DMS79 (cell line): ENCODE measurements around the gene RLBP1.

Source experiments
- DNase-seq: peaks from one replicate; lab custom pipeline; 2025; lab: John Stamatoyannopoulos, UW

Gene RLBP1

DNA sequence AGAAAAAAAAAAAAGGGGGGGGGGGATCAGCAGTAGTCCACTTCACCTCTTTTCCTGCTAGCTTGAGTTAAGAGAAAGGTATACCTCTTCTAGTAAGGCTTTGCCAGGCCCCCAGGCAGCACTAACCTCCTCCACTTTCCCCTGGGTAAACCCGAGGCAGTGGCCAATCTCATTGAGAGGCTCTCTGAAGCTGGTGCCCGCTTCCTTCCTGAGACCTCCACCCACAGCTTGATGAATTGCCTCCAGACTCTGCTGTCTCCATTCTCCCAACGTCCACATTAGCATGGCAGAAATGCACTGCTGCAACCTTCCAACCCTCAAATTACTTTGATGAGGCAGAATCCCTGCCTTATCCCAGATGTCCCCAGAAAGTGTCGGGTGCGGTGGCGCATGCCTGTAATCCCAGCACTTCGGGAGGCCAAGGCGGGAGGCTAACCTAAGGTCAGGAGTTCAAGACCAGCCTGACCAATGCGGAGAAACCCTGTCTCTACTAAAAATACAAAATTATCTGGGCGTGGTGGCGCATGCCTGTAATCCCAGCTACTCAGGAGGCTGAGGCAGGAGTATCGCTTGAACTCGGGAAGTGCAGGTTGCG, 15.3 kb downstream of the RLBP1 start:
- DNase-seq, result no peak

DNA sequence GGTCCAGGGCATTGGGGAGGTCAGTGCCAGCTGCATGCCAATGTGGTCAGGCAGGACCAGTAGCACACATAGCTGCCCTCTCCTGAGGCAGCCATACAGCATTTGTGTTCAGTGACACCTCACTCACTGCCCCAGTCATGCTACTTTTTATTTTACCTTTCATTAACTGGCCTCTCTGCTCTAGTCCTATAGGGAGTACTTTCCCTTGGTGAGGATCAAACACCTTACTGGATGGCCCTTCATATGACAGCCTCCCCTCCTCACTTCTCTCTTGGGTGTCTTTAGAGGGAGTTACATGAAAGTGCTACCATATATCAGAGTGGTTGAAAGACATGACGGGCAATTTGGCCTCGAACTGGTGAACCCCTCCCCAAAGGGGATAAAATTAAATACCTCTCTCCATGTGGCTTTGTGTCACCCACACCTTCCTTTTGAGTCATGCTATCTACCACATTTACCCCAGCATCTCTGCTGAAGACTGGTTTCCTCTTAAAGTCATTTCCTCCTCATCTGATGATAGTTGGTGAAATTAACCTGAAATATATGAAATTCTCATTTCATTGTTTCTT, 17.6 kb downstream of the RLBP1 start:
- no peak for DNase-seq

DNA sequence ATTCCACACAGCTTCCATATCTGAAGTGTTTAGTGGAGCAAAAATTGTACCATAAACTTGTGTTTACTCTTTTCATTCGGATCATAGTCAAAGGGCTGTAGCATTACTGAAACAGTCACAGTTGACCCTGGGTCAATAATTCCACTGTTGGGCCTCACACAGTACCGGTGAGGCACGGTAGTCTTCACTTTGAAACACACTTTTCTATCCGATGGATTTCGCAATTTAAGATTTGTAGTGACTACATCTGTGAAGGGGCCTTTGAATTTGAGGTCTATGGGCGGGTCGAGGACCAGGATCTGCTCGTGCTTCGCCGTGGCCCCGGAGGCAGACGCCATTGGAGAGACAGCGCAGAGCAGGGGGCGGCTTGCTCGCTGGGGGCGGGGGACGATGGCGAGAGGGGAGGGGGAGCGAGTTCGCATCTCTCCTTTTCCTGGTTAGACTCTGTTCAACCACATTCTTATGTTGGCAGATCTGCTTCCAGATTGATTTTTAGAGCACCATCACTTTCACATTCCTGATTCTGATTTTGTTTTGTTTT, 19.8 kb downstream of the RLBP1 start:
- no peak for DNase-seq

DNA sequence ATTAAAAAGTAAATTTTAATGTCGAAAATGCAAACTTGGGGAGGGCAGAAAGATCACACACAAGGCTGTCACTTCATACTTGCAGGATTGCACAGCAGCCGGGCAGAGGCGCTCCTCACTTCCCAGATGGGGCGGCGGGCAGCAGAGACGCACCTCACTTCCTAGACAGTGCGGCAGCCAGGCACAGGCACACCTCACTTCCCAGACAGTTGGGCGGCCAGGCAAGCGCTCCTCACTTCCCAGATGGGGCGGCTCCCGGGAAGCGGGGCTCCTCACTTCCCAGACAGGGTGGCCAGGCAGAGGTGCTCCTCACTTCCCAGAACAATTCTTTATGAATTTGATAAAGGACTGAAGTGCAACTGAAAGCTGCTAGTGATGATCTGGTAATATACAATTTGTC, 21.2 kb downstream of the RLBP1 start:
- no peak for DNase-seq

DNA sequence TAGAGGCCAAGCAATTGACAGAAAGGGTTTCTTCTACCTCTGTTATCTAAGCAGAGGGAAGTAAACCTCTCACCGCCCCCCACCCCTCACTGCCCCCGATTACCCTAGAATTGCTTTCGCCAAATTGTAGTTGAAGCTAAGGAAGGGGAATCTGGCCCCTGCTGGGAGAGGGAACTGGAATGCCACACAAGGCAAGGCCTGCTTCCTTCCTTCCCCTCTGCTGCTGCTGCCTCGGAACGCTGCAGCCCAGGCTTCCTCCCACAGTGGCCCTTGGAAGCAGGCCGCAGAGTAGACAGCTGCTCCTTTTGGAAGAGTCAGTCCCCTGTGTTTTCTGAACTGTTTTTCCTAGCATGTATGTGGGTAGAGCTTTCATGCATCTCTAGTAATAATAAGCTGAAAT, 21.6 kb downstream of the RLBP1 start:
- DNase-seq, result no peak

DNA sequence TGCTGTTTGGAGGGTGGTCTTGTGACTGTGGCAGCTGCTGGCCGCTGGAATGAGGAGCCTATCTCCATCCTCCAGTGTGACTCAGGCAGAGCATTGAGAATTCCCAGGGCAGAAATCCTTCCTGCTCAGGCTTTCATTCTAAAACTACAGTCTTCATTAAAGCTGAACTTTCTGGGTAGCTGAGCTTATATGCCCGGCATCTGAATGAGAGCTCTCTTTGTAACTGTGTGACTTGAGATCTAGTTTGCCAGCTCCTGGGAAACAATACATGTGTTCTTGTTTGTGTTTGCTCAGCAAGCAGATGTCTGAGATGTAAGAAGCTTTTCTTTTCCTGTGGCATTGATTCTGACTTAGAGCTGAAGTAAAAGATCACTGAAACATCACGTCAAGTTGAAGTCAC, 22.4 kb downstream of the RLBP1 start:
- DNase-seq, result no peak

DNA sequence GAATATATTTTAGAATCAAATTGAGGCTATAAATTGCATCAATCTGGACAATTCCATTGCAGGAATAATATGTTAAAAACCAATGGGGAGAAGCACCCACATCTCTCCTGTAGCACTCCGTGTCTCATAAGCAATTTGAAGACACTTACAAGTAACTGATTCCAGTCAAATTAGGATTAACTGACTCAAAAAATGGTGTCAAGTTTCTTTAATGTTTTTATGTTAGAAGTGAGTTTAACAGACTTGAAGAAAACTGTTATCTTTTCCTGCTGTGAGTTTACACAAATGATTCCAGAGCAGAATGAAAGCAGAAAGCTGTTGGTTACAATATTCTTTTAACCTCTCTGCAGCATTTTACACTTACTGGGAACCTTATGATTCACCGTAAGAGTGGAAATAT, 23.2 kb downstream of the RLBP1 start:
- no peak for DNase-seq

DNA sequence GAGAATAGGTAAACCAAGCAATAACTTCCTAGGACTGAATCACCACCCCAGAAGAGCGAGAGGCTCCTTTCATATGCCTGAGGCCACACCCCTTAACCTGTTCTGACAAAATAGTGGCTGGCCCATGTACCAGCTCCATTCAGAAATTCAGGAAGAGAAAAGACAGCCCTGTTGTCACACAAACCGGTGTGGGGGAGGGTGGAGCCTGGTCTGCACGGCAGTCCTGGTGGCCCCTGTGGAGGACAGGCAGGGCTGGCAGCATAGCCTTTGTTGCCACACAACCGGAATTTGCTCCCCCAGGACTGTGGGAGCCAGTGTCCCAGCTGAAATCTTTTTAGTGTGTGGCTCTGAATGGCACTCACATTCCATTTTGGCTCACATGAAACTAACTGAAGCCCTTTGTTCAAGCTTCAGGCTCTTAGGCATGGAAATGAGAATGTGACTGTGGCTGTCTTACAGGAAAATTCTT, 23.8 kb downstream of the RLBP1 start:
- peak; percentile 39 for DNase-seq

DNA sequence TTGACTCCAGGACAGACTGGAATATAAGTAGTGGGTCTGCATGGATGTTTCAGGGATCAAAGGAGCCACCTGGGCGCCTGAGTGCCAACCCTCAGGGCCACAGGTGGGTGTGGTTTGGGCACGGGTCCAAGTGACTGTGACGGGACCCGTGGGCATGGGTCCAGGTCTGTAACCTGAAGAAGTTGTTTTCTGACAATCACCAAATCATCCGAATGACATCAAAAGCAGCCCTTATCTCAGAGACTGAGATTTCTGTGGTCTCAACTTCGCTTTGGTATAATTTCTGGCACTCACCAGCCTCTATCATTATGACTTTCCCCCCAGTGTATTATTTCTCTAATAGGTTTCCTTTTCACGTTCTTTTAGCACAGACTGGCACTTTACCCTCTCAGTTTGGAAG, 24.4 kb downstream of the RLBP1 start:
- peak; percentile 43 for DNase-seq

DNA sequence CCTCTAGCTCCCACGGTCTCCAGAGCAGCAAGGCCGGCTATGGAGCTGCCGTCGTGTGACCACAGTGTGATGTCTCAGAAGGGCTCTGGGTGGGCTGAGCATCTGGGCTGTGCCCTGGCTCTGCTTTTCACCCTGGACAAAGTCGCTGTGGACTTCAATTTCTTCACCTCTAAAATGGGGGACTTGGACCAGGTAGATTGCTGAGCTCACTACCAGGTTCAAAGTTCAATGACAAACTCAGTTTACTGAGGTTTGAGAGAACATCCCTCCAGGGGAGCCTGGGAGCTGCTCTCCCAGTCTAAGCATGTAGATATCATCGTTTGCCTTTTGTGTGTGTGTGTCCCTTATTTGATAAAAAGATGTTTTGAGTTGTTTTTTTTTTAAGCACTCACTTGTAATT, 25.1 kb downstream of the RLBP1 start:
- DNase-seq, result no peak

DNA sequence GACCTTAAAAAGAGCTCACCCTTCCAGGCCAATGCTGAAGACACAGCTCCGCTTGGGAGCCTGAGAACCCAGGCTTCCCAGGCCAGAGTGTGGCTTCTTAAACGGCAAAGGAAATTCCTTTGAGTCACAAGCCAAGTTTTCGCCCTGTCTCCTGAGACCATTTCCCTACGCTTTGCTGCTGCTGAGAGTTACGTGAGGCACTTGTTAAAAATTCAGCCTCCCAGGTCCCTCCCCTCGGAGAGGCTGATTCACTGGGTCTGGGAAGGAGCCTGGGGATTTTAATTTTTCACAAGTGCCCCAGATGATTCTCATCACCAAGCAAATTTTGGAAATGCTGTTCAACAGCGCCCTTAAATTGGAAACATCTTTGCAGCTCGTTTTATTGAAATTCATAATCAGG, 25.5 kb downstream of the RLBP1 start:
- no peak for DNase-seq

DNA sequence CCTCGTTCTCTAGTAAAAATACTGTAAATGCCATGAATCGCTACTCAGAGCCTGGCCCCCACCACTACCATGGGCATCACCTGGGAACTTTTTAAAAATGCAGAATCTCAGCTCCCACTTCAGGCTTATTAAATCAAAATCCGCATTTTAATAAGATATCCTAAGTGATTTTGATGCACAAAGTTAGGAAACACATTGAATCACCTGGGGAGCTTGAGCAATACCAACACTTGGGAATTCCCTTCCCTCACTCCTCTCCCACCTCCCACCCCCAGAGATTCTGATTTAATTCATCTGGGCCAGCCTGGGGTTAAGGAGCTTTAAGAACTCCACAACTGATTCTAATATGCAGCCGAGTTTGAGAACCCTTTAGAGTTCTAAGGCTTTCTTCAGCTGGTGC, 26.8 kb downstream of the RLBP1 start:
- no peak for DNase-seq

DNA sequence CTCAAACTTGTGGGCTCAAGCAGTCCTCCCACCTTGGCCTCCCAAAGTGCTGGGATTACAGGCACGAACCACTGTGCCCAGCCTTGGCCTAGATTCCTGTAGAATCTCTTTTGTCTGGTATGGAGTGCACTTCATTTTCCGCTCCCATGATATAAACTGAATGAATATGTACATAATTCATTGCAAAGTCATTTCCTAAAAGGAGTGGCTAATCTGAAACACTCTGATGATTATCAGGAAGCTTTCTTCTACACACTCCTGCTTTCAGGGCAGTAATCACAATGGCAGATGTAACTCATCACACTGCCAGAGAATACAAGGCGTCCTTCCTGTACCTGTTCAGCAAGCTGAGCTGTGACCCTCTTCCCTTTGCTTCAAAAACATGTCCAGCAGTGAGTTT, 28.6 kb downstream of the RLBP1 start:
- DNase-seq, result no peak

DNA sequence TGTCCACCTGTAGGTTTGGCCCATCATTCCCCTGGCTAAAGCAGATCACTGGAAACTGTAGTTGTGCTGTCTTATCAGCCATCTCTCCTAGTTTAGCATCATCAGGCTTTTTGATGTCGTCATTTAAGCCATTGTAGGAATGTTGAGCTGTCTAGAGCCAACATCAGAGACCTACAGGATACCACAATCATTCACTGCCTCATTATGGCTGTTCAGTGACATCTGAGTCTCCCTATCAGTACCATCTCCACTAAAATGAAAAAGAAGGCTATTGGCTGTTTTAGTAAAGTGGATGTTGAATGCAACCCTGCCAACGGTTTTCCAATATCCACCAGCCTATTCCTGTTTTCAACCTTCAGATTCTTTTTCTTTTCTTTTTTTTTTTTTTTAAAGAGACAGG, 29.2 kb downstream of the RLBP1 start:
- DNase-seq, result no peak

DNA sequence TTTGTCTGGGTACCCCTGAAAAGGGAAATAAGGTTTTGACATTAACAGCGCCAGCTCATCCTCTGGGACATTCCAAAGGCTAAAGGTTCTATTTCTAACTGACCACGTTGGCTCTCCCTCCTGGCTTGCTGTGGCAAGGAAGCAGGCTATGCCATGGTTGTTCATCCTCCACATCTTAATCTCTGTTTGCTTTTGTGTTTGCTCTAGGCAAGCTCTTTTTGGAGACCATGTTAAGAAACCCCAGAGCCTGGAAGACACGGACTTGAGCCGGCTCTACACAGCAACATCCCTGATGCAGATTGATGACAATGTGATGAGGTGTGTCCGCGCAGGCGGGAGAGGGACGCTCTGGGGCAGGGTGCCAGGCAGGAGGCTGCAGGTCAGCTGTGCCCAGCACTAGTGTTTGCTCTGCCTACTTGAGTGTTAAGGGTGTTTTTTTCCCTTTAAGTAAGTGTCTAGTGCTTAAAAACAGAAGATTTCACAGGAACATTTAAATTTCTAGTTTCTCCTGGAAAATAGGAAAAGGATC, 33.3 kb downstream of the RLBP1 start:
- DNase-seq, result peak; percentile 6

DNA sequence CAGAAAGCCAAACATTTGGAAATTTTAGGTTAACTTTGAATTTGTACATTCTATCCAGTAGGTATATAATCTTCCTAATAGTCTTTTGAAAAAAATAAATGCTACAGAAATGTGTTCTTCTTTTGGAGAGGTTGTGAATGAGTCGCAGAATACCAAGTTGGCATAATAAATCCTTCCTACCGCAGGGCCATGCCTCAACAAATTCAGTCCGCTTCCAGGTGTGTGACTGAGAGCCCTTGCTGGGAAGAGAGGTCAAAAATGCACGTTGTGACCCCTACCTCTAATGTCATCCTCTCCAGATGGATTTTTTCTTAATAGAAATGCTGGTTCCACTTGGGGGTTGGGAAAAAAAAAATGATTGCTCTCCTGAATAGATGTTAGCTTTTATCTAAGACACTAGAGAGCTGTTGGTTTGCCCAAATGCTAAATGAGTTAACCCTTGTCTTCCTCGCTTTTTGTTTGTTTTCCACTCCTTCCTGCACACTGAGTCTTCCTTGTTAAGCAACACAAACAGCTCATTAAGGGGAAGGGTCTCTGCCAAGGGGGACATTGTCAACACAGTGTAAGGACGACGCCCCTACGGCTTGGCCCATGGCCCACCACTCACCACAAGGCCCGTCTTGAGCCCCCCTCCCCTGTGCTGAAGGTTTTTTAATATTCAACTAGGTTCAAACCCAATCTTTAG, 33.9 kb downstream of the RLBP1 start:
- no peak for DNase-seq

DNA sequence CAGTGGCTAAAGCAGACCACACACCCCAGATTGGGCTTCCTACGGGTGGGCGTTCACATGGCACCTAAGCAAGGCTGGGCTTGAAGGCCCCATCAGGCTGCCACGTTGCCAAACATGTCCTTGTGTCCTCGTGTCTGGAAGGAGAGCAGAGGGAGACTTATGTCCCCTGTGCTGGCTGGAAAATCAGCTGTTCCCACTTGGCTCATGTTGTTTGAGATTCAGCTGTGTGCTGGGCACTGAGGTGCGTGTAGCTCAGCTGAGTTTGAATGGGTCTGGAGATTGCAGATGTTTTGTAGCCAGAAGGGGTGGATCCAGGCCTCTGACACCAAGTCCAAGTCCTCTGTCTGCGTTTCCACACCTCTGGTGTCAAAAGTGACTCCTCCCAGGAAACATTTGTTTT, 34.6 kb downstream of the RLBP1 start:
- no peak for DNase-seq

DNA sequence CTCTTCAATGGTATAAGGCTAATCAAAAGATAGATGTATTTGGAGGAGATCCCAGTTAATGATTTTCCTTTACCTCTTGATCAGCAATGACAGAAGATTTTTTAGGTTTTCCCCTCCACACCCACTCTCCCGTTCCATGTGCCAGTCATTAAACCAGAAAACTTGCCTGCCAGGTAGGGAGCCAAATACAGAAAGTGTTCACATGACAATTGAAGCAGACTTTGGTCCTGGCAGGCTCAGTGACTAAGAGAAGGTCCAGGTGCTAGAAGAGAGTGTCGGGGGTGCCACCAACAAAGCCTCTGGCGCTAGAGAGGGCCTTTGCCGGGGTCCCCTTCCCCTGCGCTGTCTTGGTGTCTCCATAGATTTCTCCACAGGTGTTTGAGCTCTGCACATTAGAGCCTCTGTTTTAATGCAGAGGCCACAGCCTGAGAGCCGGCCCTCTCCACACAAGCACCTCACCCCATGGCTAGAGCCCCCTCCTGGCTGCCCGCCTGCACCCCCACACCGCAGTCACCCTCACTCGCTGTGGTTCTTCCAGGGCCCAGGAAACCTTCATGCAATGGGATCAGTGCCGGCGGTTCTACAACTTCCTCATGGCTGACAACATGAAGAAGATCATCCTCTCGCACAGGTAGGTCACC, 36.4 kb downstream of the RLBP1 start:
- DNase-seq, result no peak

DNA sequence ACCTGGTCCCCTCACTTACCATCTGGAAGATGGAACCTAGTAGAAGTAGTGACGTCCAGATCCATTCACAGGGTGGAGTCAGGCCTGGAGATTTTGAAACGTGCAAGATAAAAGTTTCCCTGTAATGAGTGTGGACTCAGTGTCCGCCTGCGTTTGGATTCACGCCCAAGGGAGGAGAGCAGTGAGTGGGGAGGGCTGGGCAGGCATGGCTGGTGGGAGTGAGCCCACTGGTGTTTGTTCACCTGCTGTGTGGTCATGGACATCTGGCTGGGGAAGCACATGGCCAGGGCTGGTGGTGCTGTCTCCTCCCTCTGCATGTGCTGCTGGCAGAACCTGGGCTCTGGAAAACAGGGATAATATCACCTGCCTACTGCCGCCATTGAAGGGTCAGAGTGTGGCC, 37.0 kb downstream of the RLBP1 start:
- DNase-seq, result no peak

DNA sequence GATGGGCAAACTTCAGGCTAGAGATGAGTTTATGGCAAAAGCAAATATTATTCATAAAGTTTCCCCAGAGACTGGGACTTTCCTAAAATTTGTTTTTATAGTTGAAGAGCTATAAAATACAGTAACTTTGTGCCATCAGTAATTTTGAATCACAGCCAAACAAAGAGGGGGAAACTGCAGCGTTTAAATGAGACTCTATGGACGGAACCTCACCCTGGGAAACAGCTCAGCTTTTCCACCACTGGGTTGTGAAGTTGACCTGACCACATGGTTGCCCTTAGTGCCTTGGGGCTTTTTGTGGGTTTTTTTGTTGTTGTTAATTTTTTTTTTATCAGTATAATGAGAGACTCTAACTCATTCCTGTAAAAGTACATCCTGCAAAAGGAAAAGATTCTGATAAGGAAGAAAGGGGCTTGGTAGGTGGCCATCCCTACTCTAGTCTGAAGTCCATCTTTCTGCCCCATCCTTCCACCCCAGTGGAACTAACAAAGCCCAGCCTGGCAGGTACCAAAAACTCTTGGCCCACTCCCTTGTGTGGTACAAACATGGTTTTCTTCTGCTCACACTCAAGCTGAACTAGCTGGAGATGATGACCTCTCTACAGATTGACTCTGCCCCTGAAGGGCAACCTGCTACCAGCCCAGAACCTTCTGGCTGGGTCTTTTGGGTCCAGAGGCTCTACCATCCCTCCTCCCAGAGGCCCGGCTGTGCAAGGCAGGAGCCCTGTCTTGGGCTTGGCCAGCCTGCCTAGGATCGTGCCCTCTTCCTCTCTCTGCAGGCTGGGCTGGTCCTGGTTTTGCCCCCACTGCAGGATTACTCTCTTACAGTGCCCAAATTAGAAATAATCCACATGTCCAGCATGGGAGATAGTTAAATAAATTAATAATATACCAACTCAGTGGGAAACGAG, 41.2 kb downstream of the RLBP1 start:
- no peak for DNase-seq

DNA sequence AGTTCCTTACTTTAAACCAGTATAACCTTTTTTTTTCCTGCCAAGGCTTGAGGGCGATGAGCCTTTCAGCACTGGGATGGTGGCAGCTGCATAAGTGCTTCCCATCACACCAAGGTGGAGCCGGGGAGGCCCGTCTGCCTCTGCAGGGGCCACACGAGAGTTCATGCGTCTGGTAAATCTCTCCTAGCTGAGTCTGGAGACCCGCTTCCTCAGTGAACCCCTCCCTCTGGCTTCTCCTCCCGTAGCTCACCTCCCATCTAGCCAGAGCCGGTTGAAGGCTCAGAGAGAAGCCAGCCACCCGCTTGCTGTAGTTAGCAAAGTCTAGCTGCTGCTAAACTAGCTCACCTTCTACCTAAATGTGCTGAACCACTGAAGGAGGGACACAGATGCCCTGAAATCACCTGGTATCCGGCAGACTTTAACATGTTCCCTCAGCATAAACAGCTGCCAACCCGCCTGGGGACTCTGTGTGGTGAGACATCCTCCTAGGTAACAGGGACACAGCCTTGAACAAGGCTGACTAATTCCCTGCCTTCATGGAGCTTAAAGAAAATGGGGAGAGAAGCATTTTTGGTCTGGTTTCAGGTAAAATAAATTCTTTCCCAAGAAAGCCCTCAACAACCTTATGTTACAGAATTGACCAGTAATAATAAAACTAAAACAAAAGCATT, 42.9 kb downstream of the RLBP1 start:
- no peak for DNase-seq
